ENCODE measurements around the gene MISP. TPM values are rescaled to one million over a fixed set of nuclear protein-coding genes. Genes with fewer than 3 reads are reported as not detected.

MISP gene
- polyA plus RNA-seq, 2 of the 4 experiments (the other 2 are of a cell fraction), result 46.5 to 62.7 TPM

DNA sequence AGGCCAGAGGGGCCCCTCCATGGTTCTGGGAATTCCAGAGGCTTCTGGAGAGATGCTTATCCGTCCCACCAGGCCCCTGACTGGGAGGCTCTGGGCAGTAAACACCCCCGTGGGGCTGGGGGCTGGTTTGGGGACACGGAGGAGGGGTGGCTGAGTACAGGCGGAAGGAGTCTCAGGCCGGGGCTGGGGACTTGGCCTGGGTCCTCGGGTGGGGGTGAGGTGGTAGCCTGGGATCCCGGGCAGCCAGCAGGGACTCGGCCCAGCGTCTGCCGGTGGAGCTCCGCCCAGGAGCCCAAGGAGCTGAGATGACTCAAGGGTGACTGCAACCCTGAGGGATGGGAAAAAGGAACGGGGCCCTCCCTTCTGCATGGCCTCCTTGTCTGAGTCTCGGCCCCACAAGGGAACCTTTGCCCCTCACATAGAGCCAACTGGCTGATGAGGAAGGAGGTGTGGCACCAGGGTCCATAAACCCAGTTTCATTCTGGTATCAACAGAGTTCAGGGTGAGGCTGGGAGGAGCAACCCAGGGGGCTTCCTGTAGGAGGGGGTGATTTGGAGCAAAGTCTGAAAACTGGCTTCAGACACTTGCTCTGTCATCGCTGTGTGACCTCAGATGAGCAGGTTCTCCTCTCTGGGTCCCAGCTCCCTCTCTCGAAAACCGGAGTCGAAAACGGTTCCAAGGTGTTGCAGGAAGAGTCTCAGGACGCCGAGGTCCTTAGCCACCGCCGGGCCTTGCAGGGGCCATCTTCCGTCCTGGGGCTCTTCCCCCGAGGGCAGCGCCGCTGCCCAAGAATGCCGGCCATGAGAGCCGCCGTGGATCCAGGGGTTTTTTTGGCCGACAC, 809 bp downstream of the MISP start (continued):
- TF ChIP-seq, protein P1, sequence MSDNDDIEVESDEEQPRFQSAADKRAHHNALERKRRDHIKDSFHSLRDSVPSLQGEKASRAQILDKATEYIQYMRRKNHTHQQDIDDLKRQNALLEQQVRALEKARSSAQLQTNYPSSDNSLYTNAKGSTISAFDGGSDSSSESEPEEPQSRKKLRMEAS (IDR thresholded peaks at IDR 0.05), result peak; percentile 58
- TF ChIP-seq FOXS1 (CRISPR knock-in tag; IDR thresholded peaks at IDR 0.05) (no peak; the same call in 1 of the 2 replicates), HOXA7 (CRISPR knock-in tag; IDR thresholded peaks at IDR 0.05) (no peak), PHF8 (IDR thresholded peaks at IDR 0.05; ENCODE audit: borderline replicate concordance, low read depth) (no peak; the same call in 1 of the 2 replicates), TFCP2L1 (CRISPR knock-in tag; IDR thresholded peaks at IDR 0.05) (0 out of 2 replicates have a peak, but pooled peaks have one; percentile 56), ZC3H11A (IDR thresholded peaks at IDR 0.05) (no peak), ZNF302 (CRISPR knock-in tag; IDR thresholded peaks at IDR 0.05) (no peak; the same call in 1 of the 2 replicates), POLR2A (IDR thresholded peaks at IDR 0.05; ENCODE audit: low read length) (peak; percentile 47), MYC (IDR thresholded peaks at IDR 0.05; ENCODE audit: borderline replicate concordance, low read length) (0 out of 2 replicates have a peak, but pooled peaks have one; percentile 10), CEBPB (IDR thresholded peaks at IDR 0.05) (no peak), MAFK (IDR thresholded peaks at IDR 0.05; ENCODE audit: partially characterized antibody) (no peak), JUNB (IDR thresholded peaks at IDR 0.05) (0 out of 2 replicates have a peak, but pooled peaks have one; percentile 19), KDM5A (IDR thresholded peaks at IDR 0.05) (no peak), RCOR1 (IDR thresholded peaks at IDR 0.05; ENCODE audit: low read depth, low read length) (no peak), FOSL2 (IDR thresholded peaks at IDR 0.05) (no peak), FOSL2 (CRISPR knock-in tag; IDR thresholded peaks at IDR 0.05) (peak; percentile 71), SREBF2 (IDR thresholded peaks at IDR 0.05) (no peak), HOXB5 (CRISPR knock-in tag; IDR thresholded peaks at IDR 0.05) (no peak; the same call in 1 of the 2 replicates), NFE2L2 (conservative IDR thresholded peaks at IDR 0.05; ENCODE audit: low read length) (no peak), ZFP36 (IDR thresholded peaks at IDR 0.05; ENCODE audit: borderline replicate concordance, partially characterized antibody) (peak; percentile 98), POLR2AphosphoS2 (conservative IDR thresholded peaks at IDR 0.05; ENCODE audit: low read length) (peak; percentile 71; the same call in 1 of the 2 replicates), NPAS2 (CRISPR knock-in tag; IDR thresholded peaks at IDR 0.05; ENCODE audit: borderline replicate concordance) (no peak), RARB (CRISPR knock-in tag; IDR thresholded peaks at IDR 0.05) (peak; percentile 57; the same call in 1 of the 2 replicates), CHD2 (IDR thresholded peaks at IDR 0.05; ENCODE audit: low read length, partially characterized antibody) (no peak), HOXB13 (CRISPR knock-in tag; IDR thresholded peaks at IDR 0.05; ENCODE audit: low read depth) (0 out of 2 replicates have a peak, but pooled peaks have one; percentile 41), GATA3 (IDR thresholded peaks at IDR 0.05; ENCODE audit: borderline replicate concordance) (no peak), CBX2 (IDR thresholded peaks at IDR 0.05; ENCODE audit: borderline replicate concordance, low read depth) (no peak), FOSB (CRISPR knock-in tag; IDR thresholded peaks at IDR 0.05) (no peak), EHMT2 (IDR thresholded peaks at IDR 0.05; ENCODE audit: low read depth) (no peak), TP53 (CRISPR knock-in tag; IDR thresholded peaks at IDR 0.05) (peak; percentile 81; the same call in 1 of the 2 replicates), SMC3 (IDR thresholded peaks at IDR 0.05) (no peak), RFX5 (IDR thresholded peaks at IDR 0.05) (no peak), KDM1A (IDR thresholded peaks at IDR 0.05; ENCODE audit: low read depth) (no peak), CHD4 (IDR thresholded peaks at IDR 0.05; ENCODE audit: borderline replicate concordance) (no peak)
- TF ChIP-seq, protein P2, sequence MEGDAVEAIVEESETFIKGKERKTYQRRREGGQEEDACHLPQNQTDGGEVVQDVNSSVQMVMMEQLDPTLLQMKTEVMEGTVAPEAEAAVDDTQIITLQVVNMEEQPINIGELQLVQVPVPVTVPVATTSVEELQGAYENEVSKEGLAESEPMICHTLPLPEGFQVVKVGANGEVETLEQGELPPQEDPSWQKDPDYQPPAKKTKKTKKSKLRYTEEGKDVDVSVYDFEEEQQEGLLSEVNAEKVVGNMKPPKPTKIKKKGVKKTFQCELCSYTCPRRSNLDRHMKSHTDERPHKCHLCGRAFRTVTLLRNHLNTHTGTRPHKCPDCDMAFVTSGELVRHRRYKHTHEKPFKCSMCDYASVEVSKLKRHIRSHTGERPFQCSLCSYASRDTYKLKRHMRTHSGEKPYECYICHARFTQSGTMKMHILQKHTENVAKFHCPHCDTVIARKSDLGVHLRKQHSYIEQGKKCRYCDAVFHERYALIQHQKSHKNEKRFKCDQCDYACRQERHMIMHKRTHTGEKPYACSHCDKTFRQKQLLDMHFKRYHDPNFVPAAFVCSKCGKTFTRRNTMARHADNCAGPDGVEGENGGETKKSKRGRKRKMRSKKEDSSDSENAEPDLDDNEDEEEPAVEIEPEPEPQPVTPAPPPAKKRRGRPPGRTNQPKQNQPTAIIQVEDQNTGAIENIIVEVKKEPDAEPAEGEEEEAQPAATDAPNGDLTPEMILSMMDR (IDR thresholded peaks at IDR 0.05), result no peak
- TF ChIP-seq, protein P3, sequence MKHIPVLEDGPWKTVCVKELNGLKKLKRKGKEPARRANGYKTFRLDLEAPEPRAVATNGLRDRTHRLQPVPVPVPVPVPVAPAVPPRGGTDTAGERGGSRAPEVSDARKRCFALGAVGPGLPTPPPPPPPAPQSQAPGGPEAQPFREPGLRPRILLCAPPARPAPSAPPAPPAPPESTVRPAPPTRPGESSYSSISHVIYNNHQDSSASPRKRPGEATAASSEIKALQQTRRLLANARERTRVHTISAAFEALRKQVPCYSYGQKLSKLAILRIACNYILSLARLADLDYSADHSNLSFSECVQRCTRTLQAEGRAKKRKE (CRISPR knock-in tag; IDR thresholded peaks at IDR 0.05; ENCODE audit: low read depth), result no peak; the same call in 1 of the 2 replicates
- TF ChIP-seq, protein P4, sequence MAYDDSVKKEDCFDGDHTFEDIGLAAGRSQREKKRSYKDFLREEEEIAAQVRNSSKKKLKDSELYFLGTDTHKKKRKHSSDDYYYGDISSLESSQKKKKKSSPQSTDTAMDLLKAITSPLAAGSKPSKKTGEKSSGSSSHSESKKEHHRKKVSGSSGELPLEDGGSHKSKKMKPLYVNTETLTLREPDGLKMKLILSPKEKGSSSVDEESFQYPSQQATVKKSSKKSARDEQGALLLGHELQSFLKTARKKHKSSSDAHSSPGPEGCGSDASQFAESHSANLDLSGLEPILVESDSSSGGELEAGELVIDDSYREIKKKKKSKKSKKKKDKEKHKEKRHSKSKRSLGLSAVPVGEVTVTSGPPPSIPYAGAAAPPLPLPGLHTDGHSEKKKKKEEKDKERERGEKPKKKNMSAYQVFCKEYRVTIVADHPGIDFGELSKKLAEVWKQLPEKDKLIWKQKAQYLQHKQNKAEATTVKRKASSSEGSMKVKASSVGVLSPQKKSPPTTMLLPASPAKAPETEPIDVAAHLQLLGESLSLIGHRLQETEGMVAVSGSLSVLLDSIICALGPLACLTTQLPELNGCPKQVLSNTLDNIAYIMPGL (CRISPR knock-in tag; IDR thresholded peaks at IDR 0.05; ENCODE audit: borderline replicate concordance), result no peak
- TF ChIP-seq, protein P5, sequence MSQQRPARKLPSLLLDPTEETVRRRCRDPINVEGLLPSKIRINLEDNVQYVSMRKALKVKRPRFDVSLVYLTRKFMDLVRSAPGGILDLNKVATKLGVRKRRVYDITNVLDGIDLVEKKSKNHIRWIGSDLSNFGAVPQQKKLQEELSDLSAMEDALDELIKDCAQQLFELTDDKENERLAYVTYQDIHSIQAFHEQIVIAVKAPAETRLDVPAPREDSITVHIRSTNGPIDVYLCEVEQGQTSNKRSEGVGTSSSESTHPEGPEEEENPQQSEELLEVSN (IDR thresholded peaks at IDR 0.05; ENCODE audit: borderline replicate concordance, low read depth), result 0 out of 2 replicates have a peak, but pooled peaks have one; percentile 13
- TF ChIP-seq, protein P6, sequence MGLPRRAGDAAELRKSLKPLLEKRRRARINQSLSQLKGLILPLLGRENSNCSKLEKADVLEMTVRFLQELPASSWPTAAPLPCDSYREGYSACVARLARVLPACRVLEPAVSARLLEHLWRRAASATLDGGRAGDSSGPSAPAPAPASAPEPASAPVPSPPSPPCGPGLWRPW (IDR thresholded peaks at IDR 0.05), result no peak
